Camera-type eye (tissue), 1 donor: ENCODE results near the gene TREM1. TPM values are rescaled to one million over a fixed set of nuclear protein-coding genes. Genes with fewer than 3 reads are reported as not detected.

ENCODE experiments used
- total RNA-seq: library from RNA; depleted of rRNA; stranded (reverse); fragments of >200 nt; gene quantifications from one replicate; pipeline ENCODE4 v1.2.3, GENCODE V29; 2014

TREM1 gene
- total RNA-seq = 1.8 TPM

GRCh38 chr6:41286544-41287346 is at the start of gene TREM1:
TREM1 (minus strand) TSS chr6:41286682; CDS start chr6:41286655, 27 bp downstream.

GRCh38 chr6:41335296-41335695 is 48.8 kb upstream of the TREM1 start, which contains the start of gene NCR2:
NCR2 (plus strand) TSS chr6:41335608; CDS start chr6:41335877, 269 bp downstream.

GRCh38 chr6:41228096-41228495 is 58.4 kb downstream of the TREM1 start, which contains the start of gene TREML4:
TREML4 (plus strand) TSS chr6:41228349; CDS start chr6:41228428, 79 bp downstream.

Other genes starting within 250 kb of the TREM1 start
- gene UNC5CL, start 247.5 kb downstream of the TREM1 start, total RNA-seq = 1.2 TPM
- gene TSPO2, start 244.2 kb downstream of the TREM1 start, total RNA-seq = not detected
- 31.3 TPM for gene APOBEC2, start 233.5 kb downstream of the TREM1 start, total RNA-seq
- 36.7 TPM for gene OARD1, start 214.3 kb downstream of the TREM1 start, total RNA-seq
- gene NFYA, start 213.7 kb downstream of the TREM1 start, total RNA-seq = 59.0 TPM
- gene TREML1, start 132.3 kb downstream of the TREM1 start, total RNA-seq = 0.55 TPM
- gene TREM2, start 123.6 kb downstream of the TREM1 start, total RNA-seq = 0.38 TPM
- gene TREML2, start 85.5 kb downstream of the TREM1 start, total RNA-seq = 0.27 TPM
- gene TREML4, start 58.3 kb downstream of the TREM1 start, total RNA-seq = not detected
- not detected for gene NCR2, start 48.9 kb upstream of the TREM1 start, total RNA-seq